PFSK-1 (cell line): ENCODE measurements around the gene KIAA1958.

Source experiments
- POLR2AphosphoS5 ChIP-seq: IDR thresholded peaks from 2 replicates; pipeline ENCODE4 v1.6.1; 2012; ENCODE audit warnings: low read depth, mild to moderate bottlenecking, control low read depth, low read length, moderate library complexity
- REST ChIP-seq, 2 experiments: IDR thresholded peaks; 2 replicates each; pipeline versions ENCODE4 v1.6.1 to v1.8.0; 2011 to 2012; ENCODE audit warnings: low read depth in 2 of 2, low read length in 2 of 2, control low read depth in 1 of 2, inconsistent platforms in 1 of 2, mild to moderate bottlenecking in 1 of 2, moderate library complexity in 1 of 2; ENCODE audit not compliant: insufficient read depth in 1 of 2

GRCh38 chr9:112605963-112606699 is 119.5 kb downstream of the KIAA1958 start:
- TF ChIP-seq POLR2AphosphoS5 (no peak), REST (IDR thresholded peaks at IDR 0.05; ENCODE audit: insufficient read depth in 1 of 2, low read depth in 2 of 2, low read length in 2 of 2) (no peak)
